ENCODE results near the gene ZNF133. TPM values are rescaled to one million over a fixed set of nuclear protein-coding genes. Genes with fewer than 3 reads are reported as not detected.

The ZNF133 gene
- total RNA-seq, 1 experiment from 2014 or later = 16.2 TPM

- TF ChIP-seq ZNF138 (CRISPR knock-in tag; conservative IDR thresholded peaks at IDR 0.05) (no peak), ZNF121 (CRISPR knock-in tag; IDR thresholded peaks at IDR 0.05) (no peak), ZMAT4 (CRISPR knock-in tag; IDR thresholded peaks at IDR 0.05) (no peak), IRF1 (CRISPR knock-in tag; IDR thresholded peaks at IDR 0.05) (no peak)
Observed at GRCh38 chr20:18361678-18362077, 73.4 kb downstream of the ZNF133 start (continued).

GRCh38 chr20:18362916-18363315, 74.6 kb downstream of the ZNF133 start:
- H3K27ac Mint-ChIP-seq = no peak overlapping the region
- CTCF ChIA-PET = no interaction called here
- no peaks in the 10 kb centered on the region; the same call in 1 of the 2 replicates for H3K27me3 Mint-ChIP-seq (ENCODE audit: low read depth)
- H3K4me3 Mint-ChIP-seq = no peak overlapping the region
- ATAC-seq = no peak
- peaks cover 4% of the 10 kb centered on the region; the same call in 1 of the 2 replicates for H3K4me1 Mint-ChIP-seq
- DNase-seq (ENCODE audit: low spot score) = no peak
- POLR2A ChIA-PET = no interaction called here
- H3K36me3 Mint-ChIP-seq = no peaks in the 10 kb centered on the region
- TF ChIP-seq GRHL2 (CRISPR knock-in tag; IDR thresholded peaks at IDR 0.05; ENCODE audit: insufficient replicate concordance, severe bottlenecking) = no peak
- TF ChIP-seq ZNF425 (CRISPR knock-in tag; conservative IDR thresholded peaks at IDR 0.05) = no peak
- TF ChIP-seq MXD4 (CRISPR knock-in tag; IDR thresholded peaks at IDR 0.05; ENCODE audit: borderline replicate concordance) = no peak
- TF ChIP-seq ZNF512 (CRISPR knock-in tag; IDR thresholded peaks at IDR 0.05; ENCODE audit: borderline replicate concordance) = no peak
- no peak for TF ChIP-seq CREB1 (CRISPR knock-in tag; IDR thresholded peaks at IDR 0.05)
- TF ChIP-seq ZNF263 (CRISPR knock-in tag; IDR thresholded peaks at IDR 0.05; ENCODE audit: low read depth) = no peak
- no peak for TF ChIP-seq GTF2I (CRISPR knock-in tag; conservative IDR thresholded peaks at IDR 0.05)
- TF ChIP-seq ATF3 (CRISPR knock-in tag; conservative IDR thresholded peaks at IDR 0.05) = no peak
- TF ChIP-seq ZNF219 (CRISPR knock-in tag; IDR thresholded peaks at IDR 0.05; ENCODE audit: borderline replicate concordance) = no peak
- no peak for TF ChIP-seq USF1 (CRISPR knock-in tag; IDR thresholded peaks at IDR 0.05)
- no peak for TF ChIP-seq ZNF232 (CRISPR knock-in tag; IDR thresholded peaks at IDR 0.05)
- TF ChIP-seq FOXJ3 (CRISPR knock-in tag; IDR thresholded peaks at IDR 0.05; ENCODE audit: borderline replicate concordance) = no peak
- TF ChIP-seq ATF1 (CRISPR knock-in tag; IDR thresholded peaks at IDR 0.05) = no peak
- TF ChIP-seq GABPB1 (CRISPR knock-in tag; IDR thresholded peaks at IDR 0.05) = no peak
- TF ChIP-seq AR (CRISPR knock-in tag; IDR thresholded peaks at IDR 0.05) = no peak
- TF ChIP-seq JAZF1 (CRISPR knock-in tag; IDR thresholded peaks at IDR 0.05) = no peak
- TF ChIP-seq ZNF317 (CRISPR knock-in tag; IDR thresholded peaks at IDR 0.05; ENCODE audit: borderline replicate concordance, low read depth) = no peak
- no peak for TF ChIP-seq CDX4 (CRISPR knock-in tag; IDR thresholded peaks at IDR 0.05; ENCODE audit: borderline replicate concordance)
- TF ChIP-seq HMGXB4 (CRISPR knock-in tag; IDR thresholded peaks at IDR 0.05) = no peak
- TF ChIP-seq SMAD4 (CRISPR knock-in tag; IDR thresholded peaks at IDR 0.05) = no peak
- peaks cover 4% of the 10 kb centered on the region for H3K9me3 Mint-ChIP-seq

All from WTC11 (cell line).